Hematopoietic multipotent progenitor cell treated with erythropoietin and hydrocortisone succinate and interleukin-3 and kit ligand, for 4 days (in vitro differentiated cells): ENCODE data around the gene GCSAM.

Source experiments
- DNase-seq: peaks from one replicate; pipeline ENCODE4 v3.0.0-alpha.2; 2015

Gene GCSAM, protein sequence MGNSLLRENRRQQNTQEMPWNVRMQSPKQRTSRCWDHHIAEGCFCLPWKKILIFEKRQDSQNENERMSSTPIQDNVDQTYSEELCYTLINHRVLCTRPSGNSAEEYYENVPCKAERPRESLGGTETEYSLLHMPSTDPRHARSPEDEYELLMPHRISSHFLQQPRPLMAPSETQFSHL

DNA sequence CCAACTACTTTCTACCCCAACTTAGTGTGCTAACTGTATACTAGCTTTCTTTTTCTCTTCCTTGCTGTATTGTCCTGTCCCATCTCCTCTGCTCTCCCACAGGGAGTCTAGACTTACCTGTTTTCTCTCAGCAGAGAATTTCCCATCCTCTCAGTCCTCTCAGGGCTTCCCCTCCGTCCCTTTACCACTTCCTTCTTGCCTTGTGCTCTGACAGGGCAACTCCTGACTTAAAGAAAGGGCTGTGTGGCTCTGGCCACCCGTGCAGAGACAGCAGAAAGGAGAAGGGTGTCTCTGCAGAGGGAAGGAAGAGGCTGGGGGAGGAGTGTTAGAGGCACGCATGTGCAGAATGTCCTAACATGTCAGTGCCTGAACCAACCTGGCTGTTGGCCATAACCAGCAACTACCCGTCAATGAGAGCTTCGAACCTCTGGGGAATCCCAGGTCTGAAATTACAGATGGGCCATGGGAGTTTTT is at the start of gene GCSAM:
Gene GCSAM (minus strand): TSS at position 274 of the 474 bp plus-strand sequence. CDS start 128 bp downstream, at position 146.
- DNase-seq, result peak; percentile 75

DNA sequence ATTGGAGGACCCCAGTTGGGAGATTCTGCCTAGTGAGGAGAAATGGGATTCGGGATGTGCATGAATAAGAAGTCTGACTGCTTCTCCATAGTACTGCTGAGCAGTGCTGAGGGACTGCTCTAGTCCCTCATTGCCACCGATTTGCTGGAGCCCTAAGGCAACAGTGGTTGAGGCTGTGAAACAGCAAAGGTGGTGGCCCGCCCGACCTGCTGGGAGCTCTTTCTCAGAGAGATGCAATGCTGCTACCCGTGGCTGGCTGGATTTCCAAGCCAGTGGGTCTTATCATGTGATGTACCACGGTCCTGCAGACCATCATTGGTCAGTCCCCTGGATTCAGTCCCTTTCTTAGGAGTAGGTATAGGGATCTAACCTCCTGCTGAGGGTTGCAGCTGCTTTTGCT is 42.6 kb upstream of the GCSAM start:
- no peak for DNase-seq

DNA sequence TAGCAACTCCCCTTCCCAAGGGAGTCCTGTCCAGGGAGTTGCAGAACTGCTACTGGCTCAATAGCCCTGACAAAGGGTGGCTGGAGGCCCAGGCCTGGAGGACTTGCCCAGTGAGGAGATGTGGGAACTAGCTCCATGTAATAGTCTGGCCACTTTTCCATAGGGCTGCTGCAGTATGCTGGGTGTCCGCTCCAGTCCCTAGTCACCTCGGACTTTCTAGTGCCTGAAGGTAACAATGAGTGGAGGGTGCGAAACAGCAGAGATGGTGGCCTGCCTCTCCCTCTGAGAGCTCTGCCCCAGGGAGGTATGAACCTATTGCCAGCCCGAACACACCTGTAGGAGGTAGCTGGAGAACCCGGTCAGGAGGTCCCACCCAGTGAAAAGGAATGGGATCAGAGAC is 42.0 kb upstream of the GCSAM start:
- no peak for DNase-seq

DNA sequence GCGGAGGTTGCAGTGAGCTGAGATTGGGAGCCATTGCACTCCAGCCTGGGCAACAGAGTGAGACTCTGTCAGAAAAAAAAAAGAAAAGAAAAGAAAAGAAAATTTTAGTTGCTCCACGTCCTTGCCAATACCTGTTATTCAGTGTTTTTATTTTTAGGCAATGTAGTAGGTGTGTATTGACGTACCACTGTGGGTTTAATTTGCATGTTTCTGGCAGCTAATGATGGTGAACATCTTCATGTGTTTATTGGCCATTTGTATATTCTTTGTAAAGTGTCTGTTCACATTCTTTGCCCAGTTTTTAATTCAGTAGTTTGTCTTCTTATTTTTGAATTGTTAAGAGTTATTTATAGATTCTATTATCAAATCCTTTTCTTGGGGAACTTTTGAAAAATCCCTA is 38.1 kb upstream of the GCSAM start:
- no peak for DNase-seq

DNA sequence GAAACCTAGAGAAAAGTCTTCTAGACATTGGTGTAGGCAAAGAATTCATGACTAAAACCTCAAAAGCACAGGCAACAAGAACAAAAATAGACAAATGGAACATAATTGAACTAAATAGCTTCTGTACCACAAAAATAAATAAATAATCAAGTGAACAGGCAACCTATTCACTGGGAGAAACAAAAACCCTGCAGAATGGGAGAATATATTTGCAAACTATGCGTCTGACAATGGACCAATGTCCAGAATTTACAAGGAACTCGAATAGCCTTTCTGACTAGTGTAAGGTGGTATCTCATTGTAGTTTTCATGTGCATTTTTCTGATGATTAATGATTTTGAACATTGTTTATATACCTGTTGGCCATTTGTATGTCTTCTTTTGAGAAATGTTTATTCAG is 37.0 kb upstream of the GCSAM start:
- no peak for DNase-seq

DNA sequence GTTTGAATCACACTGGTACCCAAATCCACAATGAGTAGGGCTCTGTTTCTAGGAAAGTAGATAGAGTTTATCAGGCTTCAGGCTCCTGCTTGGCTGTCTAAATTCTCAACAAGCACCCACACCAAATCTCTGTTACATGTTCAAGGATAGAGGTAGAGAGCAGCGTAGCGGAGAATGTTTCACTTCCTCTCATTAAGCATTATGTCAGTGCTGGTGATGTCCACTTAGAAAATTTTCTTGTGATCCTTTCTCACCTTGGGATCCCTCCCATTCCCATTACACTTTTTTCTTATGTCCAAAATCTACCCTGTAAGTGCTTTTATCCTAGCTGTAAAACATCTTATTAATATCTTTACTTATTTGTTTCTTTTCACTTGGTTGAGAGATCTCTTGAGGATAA is 34.7 kb upstream of the GCSAM start:
- no peak for DNase-seq

DNA sequence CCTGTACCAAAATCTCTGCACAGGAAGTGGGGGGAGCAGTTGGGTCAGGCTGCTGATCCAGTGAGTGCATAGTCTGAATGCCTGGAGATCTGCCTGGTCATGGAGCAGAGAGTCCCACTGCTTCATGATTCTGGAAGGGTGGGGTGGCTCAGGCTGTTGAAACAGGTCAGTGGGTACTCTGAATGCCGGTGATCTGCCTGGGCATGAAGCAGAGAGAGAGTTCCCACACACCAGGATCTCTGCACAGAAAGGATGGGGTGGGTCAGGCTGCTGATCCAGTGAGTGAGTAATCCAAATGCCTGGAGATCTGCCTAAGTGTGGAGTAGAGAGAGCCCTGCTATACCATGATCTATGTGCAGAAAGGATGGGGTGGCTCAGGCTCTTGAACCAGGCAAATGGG is 16.1 kb upstream of the GCSAM start:
- DNase-seq, result no peak

DNA sequence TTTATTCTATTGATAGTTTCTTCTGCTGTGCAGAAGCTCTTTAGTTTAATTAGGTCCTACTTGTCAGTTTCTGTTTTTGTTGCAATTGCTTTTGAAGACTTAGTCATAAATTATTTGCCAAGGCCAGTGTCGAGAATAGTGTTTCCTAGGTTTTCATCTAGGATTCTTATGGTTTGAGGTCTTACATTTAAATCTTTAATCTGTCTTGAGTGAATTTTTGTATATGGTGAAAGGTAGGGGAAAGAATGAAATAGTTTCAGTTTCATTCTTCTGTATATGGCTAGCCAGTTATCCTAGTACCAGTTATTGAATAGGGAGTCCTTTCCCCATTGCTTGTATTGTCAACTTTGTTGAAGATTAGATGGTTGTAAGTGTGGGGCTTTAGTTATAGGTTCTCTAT is 10.6 kb upstream of the GCSAM start:
- DNase-seq, result no peak

DNA sequence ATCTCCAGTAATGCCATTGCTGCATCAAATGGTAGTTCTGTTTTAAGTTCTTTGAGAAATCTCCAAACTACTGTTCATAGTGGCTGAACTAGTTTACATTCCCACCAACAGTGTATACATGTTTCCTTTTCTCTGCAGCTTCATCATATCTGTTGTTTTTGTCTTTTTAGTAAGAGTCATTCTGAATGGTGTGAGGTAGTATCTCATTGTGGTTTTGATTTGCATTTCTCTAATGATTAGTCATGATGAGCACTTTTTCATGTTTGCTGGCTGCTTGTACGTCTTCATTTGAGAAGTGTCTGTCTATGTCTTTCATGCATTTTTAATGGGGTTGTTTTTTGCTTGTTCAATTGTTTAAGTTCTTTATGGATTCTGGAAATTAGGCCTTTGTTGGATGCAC is 10.2 kb upstream of the GCSAM start:
- DNase-seq, result no peak

DNA sequence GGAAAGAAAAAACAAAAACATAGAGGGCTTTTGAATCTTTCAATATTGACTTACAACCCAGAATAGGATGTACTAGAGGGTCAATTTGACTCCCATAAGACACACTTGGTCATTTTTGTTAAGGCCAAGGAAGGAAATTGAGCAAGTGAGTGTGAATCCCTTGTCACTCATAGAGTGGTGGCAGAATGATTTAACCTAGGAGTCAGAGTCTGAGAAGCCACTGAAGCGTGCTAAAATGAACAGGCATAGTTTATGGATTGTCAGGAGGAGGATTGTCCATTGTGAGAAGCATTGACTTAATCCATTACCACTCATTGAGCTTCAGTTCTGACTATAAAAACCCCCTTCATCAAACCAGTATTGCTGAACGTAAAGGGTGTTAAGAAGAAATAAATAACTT is 8.2 kb upstream of the GCSAM start:
- DNase-seq, result no peak

DNA sequence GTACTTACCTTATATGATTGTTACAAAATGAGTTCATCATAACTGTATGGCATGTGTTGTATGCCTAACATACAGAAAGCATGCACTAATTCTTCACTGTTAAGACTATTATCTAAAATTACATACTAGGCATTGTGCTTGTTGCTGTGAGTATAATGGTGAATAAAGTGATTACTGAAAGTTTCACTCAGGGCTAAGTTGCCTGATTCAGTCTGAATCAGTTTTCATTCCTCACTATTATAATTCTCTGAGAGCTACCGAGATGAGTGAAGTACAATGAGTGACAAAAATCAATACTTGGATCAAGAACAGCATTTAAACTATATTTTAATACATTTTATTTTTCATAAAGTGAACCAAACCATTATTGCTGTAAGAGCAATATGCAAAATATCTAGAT is 7.5 kb upstream of the GCSAM start:
- DNase-seq, result no peak

DNA sequence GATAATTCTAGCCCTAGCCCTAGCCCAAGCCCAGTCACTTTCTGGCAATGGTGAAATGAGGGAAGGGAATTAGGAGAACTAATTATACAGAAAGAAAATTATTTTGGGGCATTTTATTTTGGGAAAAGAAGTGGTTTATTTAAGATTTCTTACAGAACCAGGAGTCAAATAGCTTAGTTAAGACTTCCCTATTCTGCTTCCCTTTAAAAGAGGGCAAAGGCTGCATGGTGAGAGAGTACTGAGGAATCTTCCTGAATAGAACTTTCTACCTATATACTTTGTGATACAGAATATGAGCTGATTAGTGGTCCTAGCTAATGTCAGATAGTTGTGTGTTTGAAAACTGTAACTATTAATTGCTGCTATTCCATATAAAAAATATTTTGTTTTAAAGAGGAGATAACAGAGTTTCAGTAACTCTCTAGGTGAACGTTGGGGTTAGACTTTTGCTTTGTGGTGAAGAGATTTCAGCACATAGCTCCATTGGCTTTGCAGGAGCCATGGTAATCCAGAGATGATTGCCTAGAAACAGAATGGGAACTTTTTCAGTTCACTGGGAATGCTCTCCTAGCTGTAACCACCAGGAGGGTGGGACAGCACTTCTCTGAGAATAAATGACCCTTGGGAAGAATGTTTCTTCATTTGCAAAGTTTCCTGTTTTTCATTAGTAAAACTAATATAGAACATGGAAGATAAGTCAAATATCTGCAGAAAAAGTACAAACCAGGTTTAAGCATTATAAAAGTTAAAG is 5.3 kb upstream of the GCSAM start:
- DNase-seq, result no peak

DNA sequence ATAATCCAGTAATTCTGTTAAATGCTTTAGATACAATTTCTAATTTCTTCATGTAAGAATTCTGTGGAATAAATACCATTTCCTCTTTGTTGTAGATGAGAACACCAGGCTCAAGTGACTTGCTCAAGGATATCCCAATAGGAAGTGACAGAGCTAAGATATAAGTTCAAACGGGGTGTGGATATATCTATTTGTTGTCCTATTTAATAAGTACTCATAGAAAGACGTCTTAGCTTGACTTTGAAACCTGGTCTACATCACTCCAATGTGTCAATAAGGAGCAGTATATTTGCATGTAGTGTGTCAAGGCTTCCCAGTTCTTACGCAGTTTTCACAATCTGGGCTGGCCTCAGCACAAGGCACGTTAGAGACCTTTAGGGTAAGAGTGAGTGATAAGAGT is 4.7 kb upstream of the GCSAM start:
- no peak for DNase-seq

DNA sequence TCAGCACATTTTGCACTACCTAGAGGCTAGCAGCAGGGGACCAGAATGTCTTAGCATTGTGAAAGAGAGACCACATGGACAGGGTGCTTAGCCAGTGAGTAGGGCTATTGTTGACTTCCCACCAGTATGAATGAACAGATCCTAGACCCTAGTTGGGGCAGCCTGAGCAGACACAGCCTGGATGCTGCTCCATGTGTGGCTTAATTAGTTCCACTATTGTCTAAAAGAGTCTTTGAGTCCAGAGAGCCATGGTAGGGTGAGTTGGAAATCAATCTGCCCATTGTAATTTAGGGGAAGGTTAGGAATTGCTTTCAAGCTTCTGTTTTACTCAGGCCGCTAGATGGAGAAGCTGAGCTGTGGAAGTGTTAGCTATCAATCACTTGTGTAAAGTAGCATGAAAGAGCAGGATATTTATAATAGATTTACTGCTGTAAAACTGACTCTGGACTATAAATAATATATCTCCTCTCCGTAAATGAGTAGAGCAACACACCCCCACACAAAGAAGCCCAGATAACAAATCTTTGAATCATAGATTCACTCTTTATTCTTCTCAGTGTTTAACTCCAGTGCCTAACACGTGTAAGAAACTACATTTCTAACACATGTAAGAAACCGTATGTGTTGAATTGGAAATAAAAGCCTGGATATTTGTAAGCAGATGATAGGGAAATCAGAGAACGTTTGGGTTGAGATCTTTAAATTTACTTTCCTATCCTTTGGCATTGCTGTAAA is 4.1 kb upstream of the GCSAM start:
- peak; percentile 76 for DNase-seq

DNA sequence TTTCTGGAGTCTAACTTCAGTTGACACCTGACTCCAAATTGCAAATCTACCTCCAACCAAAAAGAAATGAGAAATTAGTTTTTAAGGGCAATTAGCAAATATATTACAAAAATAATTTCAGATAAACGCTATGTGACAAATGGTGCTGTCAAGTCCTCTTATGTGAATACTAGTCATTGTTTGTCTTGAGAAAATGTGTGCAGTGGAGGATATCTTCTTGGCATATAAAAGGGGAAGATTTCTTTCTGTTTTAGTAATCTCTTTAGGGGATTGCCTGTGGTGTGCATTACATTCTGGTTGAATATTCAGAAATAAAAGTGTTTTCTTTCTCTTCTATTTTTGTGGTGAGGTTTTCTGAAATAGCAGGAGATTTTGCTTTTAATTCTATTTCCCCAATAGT is 3.0 kb upstream of the GCSAM start:
- no peak for DNase-seq

DNA sequence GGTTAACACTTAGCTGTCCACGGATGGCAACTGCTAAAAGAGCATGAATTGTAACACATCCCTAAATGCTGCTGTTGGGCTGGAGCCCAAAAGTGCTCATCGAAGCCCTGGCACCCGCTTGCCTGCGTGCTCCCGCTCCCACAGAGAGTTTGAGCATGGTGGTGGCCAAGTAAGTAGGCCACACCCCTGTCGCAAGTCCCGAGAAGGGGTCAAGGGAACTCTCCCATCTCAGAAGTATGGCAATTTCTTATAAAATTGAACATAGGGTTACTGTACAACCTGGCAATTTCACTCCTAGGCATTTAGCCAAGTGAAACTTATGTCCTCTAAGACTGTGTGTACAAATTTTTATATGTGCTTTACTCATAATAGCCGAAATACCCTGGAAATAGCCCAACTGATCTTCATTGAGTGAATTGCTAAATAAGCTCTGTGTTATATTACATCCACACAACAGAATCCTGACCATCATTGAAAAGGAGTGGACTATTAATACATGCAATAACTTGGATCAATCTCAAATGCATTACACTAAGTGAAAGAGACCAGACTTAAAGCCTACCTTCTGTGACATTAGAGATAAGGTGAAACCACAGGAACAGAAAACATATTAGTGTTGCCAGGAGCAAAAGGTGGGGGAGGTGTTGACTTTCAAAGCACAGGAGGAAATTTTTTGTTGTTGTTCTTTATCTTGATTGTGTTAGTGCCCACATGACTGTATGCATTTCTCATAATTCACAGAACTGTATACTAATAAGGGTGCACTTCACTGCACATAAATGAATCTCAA is 1.5 kb upstream of the GCSAM start:
- DNase-seq, result peak; percentile 80

DNA sequence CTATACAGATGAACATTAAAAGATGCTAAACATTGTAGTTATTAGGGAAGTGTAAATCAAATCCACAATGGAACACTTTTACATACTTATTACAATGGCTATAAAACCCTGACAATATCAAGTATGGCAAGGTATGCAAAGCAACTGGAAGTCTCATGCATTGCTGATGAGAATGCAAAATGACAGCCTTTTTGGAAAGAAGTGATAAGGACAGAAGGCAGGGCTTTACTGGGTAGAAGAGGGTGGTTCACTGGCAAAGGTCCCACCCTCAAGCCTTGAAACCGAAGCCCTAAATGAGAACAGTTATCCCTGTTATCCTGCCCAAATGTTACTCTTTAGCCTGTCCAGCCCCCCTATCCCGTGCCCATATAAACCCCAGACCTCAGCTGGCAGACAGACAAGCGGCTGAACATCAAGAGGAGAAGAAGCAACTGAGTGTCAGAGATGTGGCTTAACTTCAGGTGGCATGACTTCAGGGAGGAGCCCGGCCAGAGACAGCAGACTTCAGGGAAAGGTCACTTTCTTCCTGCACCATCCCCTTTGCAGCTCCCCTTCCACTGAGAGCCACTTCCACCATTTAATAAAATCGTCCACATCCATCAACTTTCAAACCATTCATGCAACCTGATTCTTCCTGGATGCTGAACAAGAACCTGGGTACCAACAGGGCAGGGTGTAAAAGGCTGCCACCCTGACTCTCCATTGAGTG is 732 bp upstream of the GCSAM start:
- peak; percentile 68 for DNase-seq

DNA sequence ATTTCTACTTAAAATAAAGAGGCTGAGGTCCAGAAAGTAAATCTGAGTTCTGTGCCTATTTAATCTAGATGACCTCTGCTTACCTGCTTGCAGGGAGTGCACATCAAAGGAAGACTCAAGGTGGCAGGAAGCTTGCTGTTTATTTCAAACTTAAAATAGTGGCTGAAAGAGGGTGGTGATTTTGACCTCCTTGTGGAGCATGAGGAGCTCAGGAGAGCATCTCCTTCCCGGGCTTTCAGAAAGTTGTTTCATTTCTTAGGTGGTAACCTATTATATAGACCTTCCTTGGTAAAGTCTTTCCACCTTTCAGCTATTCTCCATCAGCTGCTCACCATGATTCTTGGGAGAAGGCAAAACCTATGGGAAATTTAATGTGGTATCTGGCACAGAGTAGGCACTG is 494 bp downstream of the GCSAM start:
- no peak for DNase-seq

DNA sequence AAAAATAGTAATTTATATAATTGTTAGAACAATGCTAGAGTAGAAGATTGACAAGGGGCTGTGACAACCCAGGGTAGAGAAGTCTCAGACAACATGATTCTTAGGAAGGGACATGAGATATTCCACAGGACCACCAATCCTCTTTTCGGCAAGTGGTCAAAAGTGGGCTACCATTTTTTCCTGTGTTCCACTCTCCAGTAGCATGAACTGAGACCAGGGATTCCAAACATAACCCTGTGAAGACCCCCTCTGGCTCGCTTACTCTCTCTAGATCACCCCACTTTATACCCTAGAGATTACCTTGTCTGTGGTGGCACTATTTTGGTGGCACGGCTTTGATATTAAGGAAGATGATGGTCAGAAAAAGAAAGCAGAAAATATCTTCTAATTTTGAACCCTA is 960 bp downstream of the GCSAM start:
- no peak for DNase-seq

DNA sequence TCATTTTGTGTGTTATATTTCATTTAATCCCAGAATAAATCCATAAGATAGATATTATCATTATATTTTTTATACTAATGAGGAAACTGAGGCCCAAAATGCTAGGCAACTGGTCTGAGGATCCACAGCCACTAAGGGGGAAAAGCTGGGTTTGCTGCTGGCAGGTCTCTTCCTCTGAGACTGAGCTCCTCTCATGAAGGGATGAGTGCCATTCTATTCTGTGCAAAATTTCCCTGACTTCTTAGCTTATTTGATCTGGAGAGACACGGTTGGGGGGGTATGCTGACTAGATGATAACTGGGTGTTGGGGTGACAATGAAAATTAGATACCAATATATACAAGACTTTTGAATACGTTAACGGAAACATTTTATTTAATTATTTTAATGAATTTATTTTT is 1.9 kb downstream of the GCSAM start:
- DNase-seq, result no peak

DNA sequence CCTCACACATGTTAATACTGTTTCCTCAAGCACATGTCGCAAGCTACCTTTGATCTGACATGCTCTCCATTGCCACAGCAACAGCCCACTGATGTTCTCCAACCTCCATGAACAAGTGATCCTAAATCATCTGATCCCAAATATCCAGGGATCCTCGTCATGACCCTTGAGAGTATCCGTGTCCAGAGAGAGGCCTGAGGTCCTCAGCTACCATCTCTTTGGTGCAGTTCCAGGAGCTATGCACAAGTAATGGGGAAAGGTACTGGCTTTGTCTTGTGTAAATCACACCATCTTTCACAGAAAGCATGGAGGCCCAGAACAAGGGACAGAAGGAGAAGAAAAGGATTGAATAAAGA is 2.4 kb downstream of the GCSAM start:
- DNase-seq, result no peak

DNA sequence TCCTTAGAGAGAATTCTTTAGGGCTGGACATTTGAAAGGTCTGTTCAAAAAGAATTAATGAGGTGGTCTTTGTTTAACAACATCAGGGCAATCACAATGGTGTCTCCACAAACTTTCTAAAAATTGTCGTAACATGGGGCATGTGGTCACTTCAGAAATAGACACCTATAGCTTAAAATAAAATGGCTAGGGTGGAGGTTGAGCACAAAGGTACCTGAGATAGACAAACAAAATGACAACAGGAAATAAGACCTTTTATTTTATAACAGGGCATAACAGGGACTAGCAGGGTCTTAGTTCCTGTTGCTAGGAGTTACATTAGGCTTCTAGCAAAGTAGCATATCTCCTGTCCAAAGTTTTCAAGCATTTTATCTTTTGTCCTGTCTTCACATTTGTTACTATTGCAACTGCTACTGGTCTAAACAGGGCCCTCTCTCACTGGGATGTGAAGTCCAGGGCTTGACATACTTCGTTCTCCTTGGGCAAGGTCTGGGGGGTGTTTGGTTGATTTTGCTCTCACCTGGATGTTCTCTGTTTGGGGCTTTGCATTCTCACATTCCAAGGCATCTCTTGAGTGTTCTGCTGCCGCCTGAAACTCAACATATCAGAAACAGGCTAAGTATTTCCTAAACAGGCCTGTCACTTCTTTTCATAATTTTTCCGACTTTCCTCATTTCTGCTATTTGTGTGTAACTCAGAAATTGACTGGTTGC is 3.0 kb downstream of the GCSAM start:
- no peak for DNase-seq
